Hematopoietic multipotent progenitor cell treated with erythropoietin and hydrocortisone succinate and interleukin-3 and kit ligand, for 17 days (in vitro differentiated cells): ENCODE measurements around the gene MPV17.
"Not testable (repeated sequence)": the region's sequence is repeated elsewhere in the genome, so short reads cannot be mapped to it uniquely, and the experiment has no call there.

ENCODE experiments used
- DNase-seq: peaks from one replicate; pipeline ENCODE4 v3.0.0-alpha.2; 2015; ENCODE audit warnings: low spot score

Gene MPV17

GRCh38 chr2:27322766-27323595, at the start of gene MPV17:
Gene MPV17, minus strand, starts transcription at chr2:27323097. Its CDS starts 580 bp downstream, at chr2:27322517.
- peak; percentile 92 for DNase-seq

DNA sequence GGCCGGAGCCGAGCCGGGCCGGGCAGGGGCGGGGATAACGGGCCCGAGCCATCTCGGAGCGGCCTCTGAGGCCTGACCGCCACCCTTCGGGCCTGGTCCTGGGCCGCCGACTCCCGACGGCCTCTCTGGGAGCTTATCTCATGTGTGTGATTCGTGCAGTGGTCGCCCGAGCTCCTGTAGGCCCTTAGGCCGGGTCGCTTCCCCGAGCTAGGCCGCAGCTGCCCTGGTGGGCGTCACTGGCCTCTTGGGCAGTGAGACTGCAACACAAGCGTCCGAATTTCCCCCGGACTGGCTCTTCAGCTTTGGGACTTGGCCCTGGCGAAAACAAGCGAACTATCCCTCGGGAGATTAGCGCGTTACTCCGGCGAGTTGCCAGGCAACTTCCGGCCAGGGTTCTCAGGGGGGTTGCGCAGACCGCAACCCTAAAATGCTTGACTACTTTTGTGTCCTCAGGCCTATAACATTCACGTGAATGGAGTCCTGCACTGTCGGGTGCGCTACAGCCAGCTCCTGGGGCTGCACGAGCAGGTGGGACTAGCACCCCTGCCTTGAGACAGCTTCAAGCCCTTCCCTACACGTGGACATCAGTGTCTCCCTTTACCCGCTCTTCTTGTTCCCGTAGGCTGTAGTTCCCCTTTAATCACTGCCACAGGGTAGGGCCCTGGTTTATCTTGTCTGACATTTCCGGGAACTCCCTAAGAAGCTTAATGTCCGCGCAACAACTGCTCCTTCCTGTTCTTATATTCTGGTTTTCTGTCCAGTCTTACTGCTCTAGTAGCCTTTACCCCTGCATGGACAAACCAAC, 48.1 kb upstream of the MPV17 start:
- peak; percentile 69 for DNase-seq

DNA sequence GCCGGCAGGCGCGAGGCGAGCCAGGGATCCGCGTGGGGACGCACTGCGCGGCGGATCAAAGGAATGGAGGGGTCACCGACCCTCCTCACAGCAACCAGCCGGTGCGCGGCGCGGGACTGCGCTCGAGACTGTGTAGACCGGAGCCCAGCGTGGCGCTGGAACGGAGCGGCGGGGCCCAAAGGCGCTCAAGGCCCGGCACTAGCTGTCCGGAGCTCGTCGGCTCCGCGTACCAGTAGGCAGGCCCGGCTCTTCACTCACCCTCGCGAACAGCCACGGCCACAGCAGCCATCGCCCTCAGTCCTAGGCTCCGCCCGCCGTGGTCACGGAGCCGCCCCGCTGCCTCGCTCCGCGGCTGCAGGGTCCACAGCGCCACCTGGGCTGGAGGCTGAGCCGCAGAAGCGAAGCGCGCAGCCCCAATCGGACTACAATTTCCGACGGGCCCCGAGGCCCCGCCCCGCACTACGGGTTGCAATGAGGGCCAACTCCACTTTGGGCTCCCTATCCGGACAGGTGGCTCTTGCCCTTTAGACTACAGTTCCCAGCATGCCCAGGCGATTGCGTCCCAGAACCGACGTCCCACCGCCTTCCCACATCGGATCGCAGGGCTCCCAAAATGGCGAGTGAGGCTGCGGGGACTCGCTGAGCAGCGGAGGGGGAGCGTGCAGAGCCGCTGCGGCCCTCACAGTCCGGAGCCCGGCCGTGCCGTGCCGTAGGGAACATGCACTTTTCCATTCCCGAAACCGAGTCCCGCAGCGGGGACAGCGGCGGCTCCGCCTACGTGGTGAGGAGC, 47.3 kb upstream of the MPV17 start, which contains the start of the genes EIF2B4 and SNX17:
Gene EIF2B4, minus strand, starts transcription at position 313 of the 790 bp plus-strand sequence. Its CDS starts 24 bp downstream, at position 289.
Gene SNX17, plus strand, starts transcription at position 591 of the 790 bp plus-strand sequence. Its CDS starts 128 bp downstream, at position 719.
- peak; percentile 99 for DNase-seq

DNA sequence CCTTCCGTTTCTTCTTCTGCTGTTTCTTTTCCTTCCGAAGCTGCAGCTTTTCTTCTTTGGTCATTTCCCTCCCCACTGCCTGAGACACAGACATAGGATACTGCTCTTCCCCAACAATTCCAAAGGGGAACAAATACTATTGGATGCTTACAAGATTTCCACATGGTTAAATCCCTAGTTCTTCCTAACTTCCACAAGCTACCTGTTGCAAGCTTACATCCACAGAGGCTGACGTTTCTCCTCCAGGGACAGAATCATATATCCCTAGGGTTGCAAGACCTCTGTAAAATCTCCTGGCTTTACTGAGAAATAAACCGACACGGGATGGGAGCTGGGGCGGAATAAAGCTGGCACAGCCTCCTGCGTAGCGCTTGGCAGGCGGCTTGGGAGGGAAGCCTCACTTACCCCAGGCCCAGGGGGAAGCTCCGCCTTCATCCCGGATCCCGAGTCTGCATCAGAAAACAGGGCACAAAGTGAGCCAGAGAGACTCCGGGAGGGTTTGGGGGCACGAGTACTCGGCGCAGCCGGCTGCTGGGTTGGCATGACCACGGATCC, 46.7 kb upstream of the MPV17 start:
- DNase-seq = no peak

GRCh38 chr2:27363933-27364332, 41.0 kb upstream of the MPV17 start:
- DNase-seq = no peak

- no peak for DNase-seq
Measured at GRCh38 chr2:27362678-27363420, 40.0 kb upstream of the MPV17 start.

DNA sequence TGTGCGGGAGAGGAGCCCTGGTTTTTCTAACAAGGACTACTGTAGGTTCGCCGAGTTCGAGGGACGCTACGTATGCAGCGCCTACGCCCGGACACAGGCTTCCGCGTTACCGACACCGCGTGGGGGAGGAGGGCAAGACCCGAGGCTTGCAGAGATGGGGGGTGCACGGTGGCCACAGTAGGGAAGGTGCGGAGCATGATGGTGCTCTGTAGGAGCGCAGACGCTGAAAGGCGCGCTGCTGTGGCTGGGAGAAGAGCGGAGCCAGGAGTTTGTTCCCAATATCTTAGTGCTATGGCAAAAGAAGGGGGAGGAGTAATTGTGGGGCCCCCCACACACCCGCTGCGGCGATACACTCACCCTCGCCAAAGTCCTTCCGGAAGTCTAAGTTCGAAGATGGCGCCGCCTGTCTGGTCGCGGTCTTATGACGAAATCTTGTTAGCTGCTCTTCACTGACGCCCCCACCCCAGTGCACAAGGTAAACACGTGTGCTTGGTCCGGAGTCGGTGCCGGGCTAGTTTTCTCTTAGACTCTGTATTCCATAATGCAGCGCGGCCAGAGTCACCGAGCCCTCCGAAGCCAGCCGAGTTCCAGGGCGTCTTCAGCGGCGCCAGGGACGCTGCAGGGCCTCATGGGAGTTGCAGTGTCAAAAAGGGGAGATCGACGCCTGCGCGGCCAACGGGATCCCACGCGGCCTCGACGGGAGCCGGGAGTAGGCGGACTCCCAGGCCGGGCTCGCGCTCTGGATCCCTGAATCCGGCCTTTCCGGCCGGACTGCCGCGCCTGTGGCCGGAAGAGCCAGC, 33.7 kb upstream of the MPV17 start, which contains the start of gene GTF3C2:
Gene GTF3C2, minus strand, starts transcription at position 383 of the 800 bp plus-strand sequence. CDS start 13,210 bp downstream, outside the sequence.
- DNase-seq = peak; percentile 95

DNA sequence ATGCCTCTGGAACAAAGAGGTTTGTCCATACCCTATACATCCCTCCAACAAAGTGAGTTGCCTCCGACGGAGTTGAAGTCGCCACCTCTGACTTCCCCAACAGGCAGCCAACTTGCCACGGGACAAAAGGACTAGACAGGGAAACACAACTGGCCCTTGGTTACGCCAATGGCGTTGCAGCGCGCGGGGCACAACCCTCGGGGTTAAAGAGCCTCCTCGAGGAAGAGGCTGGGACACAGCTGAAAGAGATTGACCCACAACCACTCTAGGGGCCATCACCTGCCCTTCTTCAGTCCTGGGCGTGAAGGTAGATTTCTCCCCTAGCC, 33.1 kb upstream of the MPV17 start:
- no peak for DNase-seq

DNA sequence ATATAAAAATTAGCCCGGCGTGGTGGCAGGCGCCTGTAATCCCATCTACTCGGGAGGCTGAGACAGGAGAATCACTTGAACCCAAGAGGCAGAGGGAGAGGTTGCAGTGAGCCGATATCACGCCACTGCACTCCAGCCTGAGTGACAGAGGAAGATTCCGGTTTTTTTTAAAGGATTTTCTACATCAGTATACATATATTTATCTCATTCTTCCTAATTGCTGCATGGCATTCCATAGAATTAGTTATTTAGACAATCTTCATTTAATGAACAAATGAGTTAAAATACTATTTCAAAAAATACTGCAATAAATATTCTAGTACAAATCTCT, 31.7 kb upstream of the MPV17 start:
- no peak for DNase-seq

GRCh38 chr2:27353762-27354596, 31.1 kb upstream of the MPV17 start:
- no peak for DNase-seq

DNA sequence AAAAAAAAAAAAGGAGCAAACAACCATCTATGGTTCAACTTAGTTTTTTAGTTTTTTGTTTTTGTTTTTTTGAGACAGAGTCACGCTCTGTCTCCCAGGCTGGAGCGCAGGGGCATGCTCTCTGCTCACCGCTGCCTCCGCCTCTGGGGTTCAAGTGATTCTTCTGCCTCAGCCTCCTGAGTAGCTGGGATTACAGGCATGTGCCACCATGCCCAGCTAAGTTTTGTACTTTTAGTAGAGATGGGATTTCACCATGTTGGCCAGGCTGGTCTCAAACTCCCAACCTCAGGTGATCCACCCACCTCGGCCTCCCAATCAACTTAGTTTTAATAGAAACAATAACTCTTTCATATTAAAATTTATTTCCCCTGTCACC, 30.5 kb upstream of the MPV17 start:
- not testable (repeated sequence) for DNase-seq

DNA sequence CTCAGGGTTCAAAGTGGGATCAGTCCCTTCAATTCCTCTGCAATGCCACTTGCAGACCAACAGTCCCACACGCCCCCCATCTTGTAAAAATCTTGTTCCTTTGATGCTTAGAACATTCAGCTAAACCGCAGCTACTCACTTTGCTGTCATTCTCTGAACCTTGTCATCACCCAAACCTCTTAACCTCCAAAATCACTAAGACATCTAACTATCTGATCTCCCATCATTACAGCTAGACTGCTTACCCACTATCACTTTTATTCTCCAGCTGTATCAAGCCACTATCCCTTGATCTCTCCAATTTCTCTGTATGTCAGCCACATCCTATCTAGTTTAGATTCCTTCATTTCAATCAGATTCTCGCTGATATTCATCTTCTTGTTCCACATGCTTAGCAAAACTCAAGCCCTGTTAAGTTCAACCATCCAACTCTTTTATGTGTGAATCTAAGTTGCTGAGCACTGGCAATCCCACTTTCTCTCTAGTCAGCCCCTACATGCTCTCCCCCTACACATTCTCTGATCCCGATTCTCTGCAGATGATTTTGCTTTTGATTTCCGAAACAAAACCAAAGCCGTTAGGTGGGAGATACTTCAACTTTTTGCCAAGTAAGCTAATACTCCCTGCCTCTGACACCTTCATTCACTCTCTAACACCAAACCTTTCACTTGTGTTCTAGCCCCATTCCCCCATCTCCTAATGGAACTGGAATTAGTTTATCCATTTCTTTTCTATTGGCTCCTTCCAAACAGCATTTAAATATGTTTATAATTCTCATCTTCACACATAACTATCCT, 29.1 kb upstream of the MPV17 start:
- no peak for DNase-seq

- DNase-seq = no peak
Measured at GRCh38 chr2:27350106-27350693, 27.3 kb upstream of the MPV17 start.

- no peak for DNase-seq
Measured at GRCh38 chr2:27347641-27348040, 24.7 kb upstream of the MPV17 start.

DNA sequence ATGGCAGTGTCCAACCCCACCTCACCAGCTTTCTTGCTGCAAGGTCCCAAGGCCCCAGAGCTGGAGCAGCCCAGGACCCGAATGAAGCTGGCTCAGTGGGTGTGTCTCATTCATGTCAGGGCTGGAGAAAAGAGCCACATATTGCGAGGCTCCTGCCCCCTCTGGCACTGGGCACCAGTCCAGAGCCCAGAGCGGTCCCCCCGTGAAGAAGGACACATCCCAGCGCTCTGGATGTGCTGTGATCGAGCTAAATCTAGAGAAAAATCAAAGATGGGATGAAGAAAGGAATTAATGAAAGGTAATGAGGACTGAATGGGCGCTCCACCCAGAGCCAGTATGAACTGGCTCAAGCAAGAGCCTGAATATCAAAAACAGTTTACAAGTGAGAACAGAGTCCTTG, 13.3 kb upstream of the MPV17 start:
- no peak for DNase-seq

DNA sequence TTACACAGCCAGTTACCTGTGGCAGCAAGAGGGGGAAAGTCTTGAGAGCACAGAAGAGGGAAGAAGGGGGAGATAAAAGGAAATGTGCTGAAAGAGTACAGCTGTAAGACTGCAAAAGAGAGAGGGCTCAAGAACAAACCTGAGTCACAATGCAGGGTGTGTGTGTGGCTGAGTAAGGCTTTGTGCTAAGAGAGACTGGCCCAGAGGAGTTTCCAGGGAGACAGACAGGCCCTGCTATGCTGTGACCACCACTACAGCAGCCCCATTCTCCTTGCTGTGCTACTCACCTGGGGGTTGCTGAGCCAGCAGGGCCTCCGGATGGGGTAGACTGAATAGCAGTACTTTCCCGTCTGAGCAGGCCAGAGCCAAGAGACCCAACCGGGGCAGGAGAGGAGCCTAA, 12.4 kb upstream of the MPV17 start:
- no peak for DNase-seq

- DNase-seq = no peak
Measured at GRCh38 chr2:27324720-27325119, 1.8 kb upstream of the MPV17 start.

DNA sequence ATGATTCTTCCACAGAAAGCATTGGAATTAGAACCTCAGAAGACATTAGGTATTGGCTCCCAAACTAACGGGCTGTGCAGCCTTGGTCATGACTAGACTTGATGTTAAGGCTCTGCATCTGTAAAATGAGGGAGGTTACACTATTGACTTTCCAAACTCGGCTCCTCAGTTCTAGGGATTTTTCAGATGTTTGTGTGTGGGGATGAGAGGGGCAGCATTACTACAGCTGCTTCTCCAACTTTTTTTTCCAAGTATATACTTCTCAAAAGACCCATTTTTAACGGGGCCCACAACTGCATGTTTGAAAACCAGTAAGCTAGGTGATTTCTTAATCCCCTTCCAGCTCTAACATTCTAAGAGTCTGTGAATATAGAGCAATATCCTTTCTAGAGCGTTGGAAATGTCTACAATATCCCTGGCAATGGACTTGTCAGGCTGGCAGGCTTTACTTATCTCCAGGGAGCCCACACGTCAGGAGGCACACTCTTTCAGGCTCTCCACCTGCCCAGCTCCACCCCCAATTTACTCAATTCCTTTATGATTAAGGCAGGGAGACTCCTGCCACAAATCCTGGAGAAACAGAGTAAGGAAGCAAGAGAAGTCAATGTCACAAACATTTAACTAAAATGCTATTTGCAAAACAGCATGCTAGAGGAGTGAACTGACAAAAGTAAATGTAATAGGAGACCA, 844 bp upstream of the MPV17 start:
- no peak for DNase-seq
